GM13976 (cell line): ENCODE measurements around the gene GTPBP2.
A peak's percentile ranks its signal among the peaks of the same experiment; 100 is the strongest.

Source experiments
- DNase-seq: peaks from one replicate; pipeline ENCODE4 v3.0.0; 2012; ENCODE audit warnings: low spot score
- in situ Hi-C: fragments of 300-500 bp; cut with MboI; formaldehyde crosslinking; loops from one replicate; pipeline ENCODE4 v1.12.0; 2022; ENCODE audit warnings: low sequenced_read_pairs, mixed read lengths, inconsistent platforms; ENCODE audit not compliant: unreplicated experiment
- TF ChIP-seq, protein P1 (sequence below): IDR thresholded peaks from 2 replicates; pipeline ENCODE4 v1.5.1; 2012; ENCODE audit warnings: borderline replicate concordance, mild to moderate bottlenecking; ENCODE audit not compliant: insufficient read depth; ENCODE audit errors: extremely low read depth, missing control alignments, control extremely low read depth

The GTPBP2 gene

DNA sequence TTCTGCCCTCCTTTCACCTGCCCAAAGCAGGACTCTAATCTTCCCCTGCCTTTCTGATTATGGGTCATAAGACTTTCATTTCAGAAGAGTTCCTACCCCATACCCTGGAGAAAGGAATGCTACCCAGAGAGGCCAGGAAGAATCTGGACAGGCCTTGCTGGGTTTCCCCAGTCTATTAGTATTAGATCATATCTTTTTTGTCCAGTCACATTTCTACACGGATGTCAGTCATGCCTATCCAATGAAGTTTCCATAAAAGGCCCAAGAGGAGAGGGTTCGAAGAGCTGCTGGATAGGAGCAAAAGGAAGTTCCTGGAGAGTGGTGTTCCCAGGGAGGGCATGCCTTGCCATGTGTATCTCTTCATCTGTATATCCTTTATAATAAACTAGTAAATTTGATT lies 49.9 kb downstream of the GTPBP2 start:
- TF ChIP-seq, protein P1, sequence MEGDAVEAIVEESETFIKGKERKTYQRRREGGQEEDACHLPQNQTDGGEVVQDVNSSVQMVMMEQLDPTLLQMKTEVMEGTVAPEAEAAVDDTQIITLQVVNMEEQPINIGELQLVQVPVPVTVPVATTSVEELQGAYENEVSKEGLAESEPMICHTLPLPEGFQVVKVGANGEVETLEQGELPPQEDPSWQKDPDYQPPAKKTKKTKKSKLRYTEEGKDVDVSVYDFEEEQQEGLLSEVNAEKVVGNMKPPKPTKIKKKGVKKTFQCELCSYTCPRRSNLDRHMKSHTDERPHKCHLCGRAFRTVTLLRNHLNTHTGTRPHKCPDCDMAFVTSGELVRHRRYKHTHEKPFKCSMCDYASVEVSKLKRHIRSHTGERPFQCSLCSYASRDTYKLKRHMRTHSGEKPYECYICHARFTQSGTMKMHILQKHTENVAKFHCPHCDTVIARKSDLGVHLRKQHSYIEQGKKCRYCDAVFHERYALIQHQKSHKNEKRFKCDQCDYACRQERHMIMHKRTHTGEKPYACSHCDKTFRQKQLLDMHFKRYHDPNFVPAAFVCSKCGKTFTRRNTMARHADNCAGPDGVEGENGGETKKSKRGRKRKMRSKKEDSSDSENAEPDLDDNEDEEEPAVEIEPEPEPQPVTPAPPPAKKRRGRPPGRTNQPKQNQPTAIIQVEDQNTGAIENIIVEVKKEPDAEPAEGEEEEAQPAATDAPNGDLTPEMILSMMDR: no peak
- DNase-seq: no peak

DNA sequence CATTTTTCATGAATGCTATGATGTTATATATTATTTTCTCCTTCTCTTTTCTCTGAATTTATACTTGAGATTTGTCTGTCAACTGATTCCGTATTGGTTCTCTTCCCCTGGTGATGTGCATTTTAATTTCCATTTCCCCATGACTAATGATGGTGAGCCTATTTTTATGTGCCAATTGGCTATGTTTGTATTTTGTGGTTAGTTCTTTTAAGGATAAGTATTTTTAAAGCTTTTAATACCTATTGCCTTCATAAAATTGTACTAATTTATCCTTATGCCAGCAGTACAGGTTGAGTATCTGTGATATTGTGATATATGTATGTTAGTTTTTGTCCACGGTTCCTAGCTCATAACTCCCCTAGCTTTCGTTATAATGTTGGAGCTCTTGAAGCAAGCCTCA lies 50.3 kb downstream of the GTPBP2 start:
- TF ChIP-seq, protein P1: no peak
- no peak for DNase-seq
- in situ Hi-C loops: no loop called here

More for the DNA sequence above, 49.9 kb downstream of the GTPBP2 start:
- in situ Hi-C loops: no loop called here

DNA sequence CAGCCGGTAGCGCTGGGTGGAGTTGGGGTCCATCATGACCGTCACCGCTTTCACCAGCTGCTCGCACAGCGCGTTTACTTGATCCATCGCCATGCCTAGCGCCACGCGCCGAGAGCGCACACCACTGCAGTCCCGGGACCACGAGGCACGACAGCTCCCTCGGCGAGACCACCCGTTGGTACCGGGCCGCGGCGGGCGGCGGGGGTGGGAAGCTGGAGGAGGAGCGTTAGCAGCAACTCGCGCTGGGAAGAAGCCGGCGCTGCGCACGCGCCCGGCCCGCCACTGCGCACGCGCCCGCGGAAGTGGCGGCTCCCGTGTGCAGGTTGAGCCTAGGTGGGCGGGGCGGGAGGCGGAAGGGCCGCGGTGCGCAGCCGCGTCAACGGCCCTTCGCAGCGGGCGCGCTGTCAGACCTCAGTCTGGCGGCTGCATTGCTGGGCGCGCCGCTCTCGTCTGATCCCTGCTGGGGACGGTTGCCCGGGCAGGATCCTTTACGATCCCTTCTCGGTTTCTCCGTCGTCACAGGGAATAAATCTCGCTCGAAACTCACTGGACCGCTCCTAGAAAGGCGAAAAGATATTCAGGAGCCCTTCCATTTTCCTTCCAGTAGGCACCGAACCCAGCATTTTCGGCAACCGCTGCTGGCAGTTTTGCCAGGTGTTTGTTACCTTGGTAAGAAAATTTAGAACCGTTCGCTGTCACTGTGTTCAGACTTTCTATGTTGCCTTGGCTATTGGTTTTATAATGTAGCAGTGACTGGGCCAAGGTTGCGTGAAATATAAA lies 53.1 kb downstream of the GTPBP2 start, which contains the start of the genes POLH and XPO5:
POLH (plus strand) TSS at position 414 of the 780 bp plus-strand sequence. CDS start 6,135 bp downstream, outside the sequence.
XPO5 (minus strand) TSS at position 267 of the 780 bp plus-strand sequence; CDS start at position 93, 174 bp downstream.
- peak; percentile 98 for DNase-seq
- in situ Hi-C loops: no loop called here
- TF ChIP-seq, protein P1: no peak

DNA sequence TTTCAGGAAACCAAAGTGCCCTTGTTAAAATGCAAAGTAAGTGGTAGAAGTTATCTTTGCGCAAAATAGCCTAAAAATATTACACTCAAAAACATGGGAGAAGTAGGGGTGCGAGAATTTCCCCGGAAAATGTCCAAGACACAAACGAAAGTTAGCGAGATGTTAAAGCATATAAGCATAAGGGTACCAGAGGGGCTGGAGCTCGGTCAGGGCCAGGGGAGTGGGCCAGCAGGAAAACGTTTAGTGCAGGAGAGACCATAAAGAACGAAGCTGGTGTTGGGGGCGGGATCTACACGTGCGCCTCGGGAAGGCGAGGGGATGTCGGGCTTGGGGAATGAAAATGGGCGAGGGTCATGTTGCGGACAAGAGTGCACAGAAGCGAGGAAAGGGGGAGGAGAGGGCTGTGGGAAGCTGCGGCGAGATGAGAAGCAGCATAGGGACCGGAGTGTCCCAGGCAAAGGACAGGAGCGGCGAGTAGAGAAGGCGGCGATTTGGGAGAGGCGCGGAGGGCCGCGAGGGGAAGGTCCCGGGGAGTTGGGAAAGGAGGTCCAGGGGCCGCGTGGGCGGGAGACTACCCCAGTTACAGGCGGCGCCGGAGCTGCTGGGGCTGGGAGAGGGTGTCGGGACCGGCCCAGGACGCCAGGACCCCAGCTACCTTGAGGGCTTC lies 53.8 kb downstream of the GTPBP2 start:
- in situ Hi-C loops: no loop called here
- no peak for DNase-seq
- TF ChIP-seq, protein P1: no peak

DNA sequence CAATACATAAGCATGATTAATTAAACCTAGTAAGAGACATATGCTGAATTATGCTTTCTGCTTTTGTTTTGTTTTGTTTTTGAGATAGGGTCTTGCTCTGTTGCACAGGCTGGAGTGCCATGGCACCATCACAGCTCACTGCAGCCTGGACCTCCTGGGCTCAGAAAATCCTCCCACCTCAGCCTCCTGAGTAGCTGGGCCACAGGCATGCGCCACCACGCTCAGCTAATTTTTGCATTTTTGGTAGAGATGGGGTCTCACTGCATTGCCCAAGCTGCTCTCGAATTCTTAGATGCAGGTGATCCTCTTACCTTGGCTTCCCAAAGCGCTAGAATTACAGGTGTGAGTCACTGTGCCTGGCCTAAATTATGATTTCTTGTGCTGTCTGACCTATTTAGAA lies 57.0 kb downstream of the GTPBP2 start:
- in situ Hi-C loops: no loop called here
- no peak for DNase-seq
- TF ChIP-seq, protein P1: no peak

DNA sequence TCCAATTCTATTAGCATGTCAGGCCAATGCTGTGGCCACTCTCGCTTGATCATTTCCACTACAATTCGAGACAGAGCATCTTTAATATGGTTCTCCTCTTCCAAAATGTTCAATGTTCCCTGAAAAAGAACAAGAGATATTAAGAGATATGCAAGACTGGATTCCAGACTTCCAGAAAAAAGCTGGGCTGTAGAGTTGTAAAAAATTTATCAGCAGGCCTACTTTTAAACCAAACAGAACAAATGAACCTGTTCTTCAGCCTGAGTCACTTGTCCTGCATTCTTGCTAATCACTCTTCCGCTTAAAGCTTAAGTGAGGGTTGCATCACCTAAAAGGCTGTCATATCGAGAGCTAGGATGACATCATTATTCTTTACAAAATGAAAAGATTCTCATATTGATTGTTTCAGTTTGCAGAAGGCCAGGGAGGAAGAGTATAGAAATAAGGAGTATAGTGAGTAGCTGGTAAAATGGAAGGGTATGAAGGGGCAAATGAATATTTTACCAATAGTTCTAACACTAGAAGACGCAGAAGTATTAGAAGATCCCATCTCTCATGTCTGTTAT lies 58.1 kb downstream of the GTPBP2 start:
- TF ChIP-seq, protein P1: no peak
- peak; percentile 64 for DNase-seq
- in situ Hi-C loops: no loop called here
